T-helper 22 cell (primary cell): ENCODE results near the gene CTAGE9.
"Not testable (repeated sequence)": the region's sequence is repeated elsewhere in the genome, so short reads cannot be mapped to it uniquely, and the experiment has no call there.

ENCODE experiments used
- DNase-seq: peaks from one replicate; pipeline ENCODE4 v3.0.0-alpha.2; 2020; ENCODE audit warnings: low read depth

Gene CTAGE9

DNA sequence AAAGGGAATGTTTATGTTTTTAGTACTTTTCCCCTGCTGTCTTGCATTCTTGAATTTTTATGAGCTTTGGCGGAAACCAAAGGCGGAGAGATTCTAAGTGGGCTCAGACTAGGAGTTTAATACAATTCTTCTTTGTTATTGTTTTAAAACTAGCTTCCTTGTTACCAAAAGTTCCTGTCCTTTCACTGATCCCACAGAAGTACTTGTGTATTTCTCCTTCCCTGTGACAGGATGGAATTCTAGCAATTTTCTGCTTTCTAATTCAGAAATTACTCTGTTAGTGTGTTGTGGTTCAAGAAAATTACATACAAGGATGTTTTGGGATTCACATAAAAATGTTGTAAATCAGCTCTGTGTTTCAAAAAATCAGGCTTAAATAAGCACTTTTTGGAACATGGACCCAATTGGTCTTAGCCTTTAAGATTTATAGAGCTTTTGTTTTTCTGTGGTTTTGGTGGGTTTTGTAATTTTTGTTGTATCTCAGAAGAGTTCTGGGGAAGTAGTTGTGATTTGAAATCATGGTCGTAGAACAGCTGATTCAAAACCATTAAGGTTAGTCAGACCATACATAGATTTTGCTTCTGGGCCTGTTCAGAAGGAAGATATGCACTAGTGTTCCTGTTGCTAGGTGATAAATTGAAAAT, 17.6 kb upstream of the CTAGE9 start:
- no peak for DNase-seq

DNA sequence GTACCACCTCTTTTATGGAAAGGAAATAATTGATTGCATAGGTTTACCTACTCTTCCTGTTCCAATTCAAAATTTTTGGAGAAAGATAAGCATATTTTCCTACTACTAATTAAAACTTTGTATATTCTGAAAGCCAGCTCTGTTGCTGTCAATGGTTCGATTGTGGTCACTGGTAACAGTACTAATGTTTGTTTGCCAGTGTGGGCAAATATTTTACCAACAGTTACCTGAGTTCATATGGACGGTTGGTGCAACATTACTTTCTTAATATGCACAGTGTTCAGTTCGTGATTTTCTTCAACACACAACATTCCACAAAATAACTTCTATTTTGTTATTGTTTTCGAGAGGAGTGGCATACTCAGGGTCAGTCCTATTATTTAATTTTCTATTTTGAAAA, 17.1 kb upstream of the CTAGE9 start:
- DNase-seq: no peak

DNA sequence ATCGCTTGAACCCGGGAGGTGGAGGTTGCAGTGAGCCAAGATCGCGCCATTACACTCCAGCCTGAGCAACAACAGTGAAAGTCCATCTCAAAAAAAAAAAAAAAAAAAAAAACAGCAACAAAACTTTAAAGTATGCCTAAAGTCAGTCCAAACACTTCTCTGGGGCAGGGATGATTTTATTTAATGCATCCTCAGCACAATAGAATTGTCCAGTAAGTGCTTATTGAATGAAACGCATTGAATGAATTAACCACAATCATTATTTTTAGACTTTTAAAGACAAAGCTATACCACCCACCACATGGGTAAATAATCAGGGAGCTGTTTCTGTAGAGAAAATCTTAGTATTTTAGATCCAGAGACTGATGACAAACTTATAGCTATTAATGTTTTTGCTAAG, 16.6 kb upstream of the CTAGE9 start:
- no peak for DNase-seq

DNA sequence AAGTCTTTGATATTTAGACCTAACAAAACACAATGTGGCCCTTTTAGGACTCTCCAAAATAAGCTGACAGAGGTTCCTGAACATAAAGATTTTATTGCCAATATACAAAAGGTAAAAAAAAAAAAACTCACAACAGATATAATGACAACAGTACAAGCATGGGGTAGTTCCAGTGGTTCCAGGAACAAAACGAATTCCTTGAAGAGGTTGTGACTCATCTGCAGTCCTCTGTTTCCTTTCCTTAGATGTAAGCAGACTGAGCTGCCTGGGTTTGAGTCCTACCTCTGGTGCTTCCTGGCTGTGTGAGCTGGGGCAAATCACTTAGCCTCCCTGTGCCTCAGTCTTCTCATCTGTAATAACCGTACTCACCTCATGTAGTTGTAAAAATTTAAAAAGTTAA, 13.3 kb upstream of the CTAGE9 start:
- DNase-seq: no peak

DNA sequence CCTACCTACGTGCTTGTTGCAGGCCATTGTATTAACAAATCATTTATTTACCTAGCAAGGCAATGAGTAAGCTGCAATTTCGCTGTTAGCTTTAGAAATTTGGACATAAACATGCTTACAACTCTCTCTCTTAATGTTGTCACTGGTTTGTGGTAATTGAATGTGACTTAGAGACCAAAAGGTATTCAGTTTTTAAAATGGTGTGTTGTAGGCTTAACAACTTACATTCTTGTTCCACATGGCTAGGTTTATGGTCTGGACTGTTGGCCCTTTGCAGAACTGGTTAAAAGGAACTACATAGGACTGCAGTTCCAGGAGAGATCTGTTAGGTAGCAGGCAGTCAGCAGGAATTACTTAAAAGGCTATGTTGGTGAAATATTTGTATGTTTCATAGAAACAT, 10.3 kb upstream of the CTAGE9 start:
- DNase-seq: no peak

DNA sequence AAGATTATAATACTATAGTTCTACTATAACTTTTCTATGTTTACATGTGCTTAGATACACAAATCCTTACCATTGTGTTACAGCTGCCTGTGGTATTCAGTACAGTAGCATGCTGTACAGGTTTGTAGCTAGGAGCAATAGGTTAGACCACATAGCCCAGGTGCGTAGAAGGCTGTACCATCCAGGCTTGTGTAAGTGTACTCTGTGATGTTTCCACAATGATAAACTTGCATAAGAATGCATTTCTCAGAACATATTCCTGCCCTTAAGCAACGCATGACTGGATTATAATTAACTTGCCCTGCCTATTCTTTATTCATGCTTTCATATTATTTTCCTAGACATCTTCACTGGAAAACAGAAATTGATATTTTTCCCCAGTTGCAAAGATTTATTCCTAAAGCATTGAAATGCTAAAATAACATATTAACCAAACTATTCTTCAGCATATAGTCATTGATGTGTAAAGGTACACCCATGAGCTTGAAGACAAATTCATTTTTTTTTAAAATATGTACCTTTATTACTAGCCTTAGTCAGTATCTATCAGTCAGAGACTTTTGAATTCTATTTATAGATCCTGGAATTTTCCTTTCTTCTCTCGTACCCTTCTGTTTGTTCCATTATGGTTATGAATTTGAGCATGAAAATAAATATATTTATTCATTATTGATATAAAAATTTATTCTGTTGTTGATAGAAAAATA, 7.2 kb upstream of the CTAGE9 start:
- no peak for DNase-seq

DNA sequence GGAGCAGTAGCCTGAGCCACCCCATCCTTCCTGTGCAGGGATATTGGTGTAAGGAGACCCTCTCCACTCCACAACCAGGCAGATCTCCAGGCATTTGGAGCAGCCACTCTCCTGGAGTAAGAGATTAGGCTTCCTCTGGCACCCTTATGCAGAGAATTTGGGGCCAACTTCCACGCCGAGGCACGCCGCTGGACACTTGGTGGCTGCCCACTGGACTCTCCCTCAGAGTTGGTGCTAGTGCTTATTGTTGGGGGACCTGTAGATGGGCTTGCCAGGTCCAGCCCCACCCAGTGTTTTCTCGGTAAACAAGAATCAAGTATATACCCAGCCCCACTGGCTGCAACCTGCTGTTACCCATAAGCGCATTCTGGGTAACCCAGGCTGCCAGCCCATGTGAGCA, 4.8 kb upstream of the CTAGE9 start:
- not testable (repeated sequence) for DNase-seq

DNA sequence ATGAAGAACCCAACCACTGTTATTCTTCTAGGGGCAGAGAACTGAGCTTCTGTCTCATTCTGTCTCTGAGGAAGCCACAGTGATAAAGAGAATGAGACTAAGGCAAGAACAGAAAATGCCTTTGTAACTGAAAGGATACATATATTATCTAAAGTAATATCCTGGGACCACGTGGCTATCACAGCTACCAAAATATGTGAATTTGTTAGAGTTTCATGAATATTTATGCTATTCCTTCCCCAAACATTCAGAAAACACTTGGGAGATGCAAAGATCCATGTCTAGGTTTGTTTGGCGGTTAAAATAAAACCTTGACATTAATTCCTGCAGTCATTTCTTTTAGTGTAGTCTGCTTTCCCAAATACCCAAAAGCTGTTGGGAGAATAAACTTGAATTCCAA, 6.9 kb downstream of the CTAGE9 start:
- not testable (repeated sequence) for DNase-seq

DNA sequence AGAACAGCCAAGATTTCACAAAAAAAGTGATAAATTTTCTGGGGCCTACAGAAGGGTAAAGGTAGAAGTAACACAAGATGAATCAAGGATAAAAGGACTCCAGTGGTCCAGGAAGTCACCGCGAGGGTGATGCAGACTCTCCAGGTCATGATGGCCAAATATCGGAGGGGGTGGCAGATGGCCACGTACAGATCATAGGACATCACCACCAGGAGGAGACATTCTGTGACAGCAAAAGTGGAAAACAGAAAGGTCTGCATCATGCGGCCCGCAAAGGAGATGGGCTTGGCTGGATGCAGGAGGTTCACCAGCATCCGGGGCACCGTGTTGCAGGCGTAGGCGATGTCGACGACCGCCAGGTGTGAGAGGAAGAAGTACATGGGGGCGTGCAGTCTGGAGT, 10.0 kb downstream of the CTAGE9 start:
- DNase-seq: not testable (repeated sequence)

DNA sequence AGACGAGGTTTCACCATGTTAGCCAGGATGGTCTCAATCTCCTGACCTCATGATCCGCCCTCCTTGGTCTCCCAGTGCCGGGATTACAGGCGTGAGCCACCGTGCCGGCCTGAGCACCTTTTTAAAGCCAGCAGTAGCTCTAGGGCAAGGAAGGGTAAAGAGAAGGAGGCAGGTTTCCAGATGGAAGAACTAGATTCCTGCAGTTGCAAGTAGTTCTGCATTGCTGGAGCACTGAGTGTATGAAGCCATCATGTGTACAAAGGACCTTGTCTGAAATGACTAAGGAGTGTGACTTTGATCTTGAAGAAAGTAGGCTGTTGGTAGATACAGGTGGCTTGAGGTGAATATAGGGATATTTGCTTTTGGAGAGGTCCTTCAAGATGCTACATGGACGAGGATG, 13.9 kb downstream of the CTAGE9 start:
- DNase-seq: no peak

DNA sequence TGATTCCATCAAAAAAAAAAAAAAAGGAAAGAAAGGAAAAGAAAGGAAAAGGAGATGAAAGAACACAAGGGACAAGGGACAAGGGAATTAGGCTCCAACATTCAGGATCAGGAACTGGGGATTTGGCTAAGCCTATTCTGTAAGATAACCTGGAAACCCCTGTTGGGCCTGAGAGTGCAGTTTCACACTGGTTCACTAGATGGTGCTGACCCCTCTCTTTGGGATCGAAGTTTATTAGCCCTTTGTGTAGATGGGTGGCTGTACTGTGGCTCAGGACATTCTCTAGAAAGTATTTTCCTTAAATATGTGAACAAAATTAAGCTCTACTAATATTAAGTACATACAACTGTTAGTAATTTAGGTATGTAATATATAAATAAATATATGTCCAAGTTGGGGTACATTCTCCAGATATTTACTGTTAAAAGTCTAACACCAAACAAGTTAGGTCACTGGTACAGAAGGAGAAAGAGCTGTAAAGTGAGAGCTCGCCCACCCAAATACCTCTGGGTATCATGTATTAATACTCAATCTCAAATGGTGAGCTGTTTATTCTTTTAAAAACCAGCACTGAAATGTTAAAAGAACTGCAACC, 15.9 kb downstream of the CTAGE9 start:
- DNase-seq: no peak

DNA sequence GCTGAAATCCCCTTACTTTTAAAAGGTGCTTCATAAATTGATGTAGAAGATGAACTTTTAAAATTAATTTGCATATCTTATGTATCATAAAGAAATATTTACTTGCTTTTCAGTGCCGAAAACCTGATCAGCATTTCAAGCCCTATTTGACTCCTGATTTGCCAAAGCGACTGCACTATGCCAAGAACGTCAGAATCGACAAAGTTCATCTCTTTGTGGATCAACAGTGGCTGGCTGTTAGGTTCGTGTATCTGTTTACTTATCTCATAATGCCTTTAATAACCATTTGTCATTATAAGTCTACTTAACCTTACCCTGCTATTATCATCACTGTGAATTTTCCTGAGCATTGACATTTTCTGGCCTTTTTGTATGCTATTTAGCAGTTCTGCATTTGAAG, 17.4 kb downstream of the CTAGE9 start:
- DNase-seq: no peak

DNA sequence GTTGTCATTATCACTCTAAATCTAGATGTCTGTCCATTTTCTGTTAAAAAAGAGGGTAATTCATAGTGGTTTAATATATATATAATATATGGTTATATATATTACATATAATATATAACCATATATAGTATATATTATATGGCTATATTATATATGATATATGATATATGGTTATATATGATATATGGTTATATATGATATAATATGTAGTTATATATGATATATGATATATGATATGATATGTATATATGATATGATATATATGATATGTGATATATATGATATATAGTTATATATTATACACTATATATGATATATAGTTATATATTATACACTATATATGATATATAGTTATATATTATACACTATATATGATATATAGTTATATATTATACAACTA, 18.2 kb downstream of the CTAGE9 start:
- DNase-seq: no peak

DNA sequence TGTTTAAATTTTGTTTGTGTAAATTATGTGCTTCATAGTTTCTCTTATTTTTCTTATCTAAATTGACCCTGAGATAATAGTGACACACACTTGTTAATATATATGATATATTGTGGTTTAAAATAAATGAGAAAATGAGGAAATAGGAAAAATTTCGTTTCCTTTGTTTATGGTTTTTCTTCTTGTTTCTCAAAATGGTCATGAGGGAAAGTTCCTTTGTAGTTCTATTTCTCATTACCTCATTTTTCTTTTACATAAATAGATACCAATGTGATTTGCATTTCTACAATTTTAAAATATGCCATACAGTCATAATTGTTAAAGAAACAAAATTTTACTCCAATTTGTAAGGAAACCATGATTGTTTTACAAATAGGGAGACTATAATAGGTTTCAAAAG, 18.8 kb downstream of the CTAGE9 start:
- DNase-seq: no peak

DNA sequence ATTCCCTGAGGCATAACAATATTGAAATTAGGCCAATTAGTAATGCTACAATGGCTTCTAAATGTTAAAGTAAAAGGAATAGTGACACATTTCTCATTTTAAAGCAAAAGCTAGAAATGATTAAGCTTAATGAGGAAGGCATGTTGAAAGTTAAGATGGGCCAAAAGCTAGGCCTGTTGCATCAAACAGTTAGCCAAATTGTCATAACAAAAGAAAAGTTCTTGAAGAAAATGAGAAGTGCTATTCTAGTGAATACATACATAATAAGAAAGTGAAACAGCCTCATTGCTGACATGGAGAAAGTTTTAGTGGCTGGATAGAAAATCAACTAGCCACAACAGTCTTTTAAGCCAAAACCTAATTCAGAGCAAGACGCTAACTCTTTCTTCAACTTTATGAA, 22.5 kb downstream of the CTAGE9 start:
- no peak for DNase-seq

DNA sequence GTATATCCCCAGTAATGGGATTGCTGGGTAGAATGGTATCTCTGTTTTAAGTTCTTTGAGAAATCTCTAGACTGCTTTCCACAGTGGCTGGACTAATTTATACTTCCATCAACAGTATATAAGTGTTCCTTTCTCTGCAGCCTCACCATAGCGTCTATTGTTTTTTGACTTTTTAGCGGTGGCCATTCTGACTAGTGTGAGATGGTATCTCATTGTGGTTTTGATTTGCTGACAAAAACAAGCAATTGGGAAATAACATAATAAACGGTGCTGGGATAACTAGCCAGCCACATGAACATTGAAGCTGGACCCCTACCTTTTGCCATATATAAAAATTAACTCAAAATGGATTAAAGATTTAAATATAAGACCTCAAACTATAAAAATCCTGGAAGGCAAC, 23.8 kb downstream of the CTAGE9 start:
- DNase-seq: no peak

DNA sequence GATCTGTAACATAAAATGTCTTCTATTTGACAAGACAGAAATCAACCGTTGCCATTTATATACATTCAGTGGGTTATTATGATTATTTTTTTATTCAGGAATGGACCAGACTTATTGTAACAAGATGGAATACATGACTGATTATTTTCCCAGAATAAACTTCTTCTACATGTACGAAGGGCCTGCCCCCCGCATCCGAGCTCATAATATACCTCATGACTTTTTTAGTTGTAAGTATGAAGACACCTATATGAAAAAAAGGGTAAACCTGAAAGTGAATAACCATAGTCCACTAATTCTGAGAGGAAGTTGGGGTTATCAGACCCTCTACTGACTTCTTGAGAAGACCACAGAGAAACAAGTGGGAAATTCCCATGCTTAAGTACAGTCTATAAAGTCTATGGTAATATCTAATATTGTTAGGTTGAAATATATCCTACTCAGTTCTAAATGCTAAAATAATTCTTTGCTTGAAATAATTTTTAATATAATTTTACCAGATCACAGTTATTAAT, 25.5 kb downstream of the CTAGE9 start:
- no peak for DNase-seq

DNA sequence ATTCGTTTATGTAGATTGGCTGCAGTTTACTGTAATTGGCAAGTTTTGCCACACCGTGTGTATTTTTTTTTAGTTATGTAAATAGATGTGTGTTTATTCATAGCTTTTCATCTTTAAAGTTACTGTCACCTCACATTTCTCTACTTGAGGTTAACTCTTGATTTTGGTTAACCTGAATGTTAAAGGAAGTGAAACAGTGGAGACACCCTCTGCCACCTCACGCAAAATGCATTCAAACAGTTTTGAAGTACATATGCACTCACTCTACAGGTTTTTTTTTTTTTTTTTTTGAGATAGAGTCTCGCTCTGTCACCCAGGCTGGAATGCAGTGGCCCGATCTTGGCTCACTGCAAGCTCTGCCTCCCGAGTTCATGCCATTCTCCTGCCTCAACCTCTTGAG, 27.3 kb downstream of the CTAGE9 start:
- DNase-seq: no peak

DNA sequence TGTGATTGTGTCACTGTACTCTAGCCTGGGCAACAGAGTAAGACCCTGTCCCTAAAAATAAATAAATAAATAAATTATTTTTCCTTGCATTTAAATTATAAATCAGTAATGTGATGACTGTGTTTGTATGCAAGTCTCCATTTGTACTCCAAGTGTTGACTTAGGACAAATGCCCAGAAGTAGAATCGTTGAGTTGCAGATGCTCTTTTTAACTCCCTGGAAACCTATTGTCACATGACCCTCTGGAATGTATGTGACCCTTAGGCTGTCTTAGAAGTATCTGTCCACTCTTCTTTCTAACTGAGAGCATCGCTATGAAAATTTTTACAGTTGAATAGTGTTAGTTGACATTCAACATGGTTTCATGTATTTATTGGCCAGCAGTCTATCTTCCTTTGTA, 28.4 kb downstream of the CTAGE9 start:
- no peak for DNase-seq

DNA sequence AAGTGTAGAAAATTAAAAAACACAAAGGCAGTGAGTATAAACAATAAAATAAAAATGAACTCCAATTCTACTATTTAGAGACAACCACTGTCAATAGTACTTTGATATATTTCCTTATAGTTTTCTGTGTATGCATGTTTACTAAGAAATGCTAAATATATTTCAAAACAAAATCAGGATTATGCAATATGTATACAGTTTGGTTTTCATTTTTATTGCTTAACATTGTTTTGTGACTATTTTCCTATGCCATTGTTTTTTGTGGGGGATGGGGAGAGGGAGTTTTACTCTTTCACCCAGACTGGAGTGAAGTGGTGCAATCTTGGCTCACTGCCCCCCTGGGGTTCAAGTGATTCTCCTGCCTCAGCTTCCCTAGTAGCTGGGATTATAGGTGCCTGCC, 29.2 kb downstream of the CTAGE9 start:
- DNase-seq: no peak

DNA sequence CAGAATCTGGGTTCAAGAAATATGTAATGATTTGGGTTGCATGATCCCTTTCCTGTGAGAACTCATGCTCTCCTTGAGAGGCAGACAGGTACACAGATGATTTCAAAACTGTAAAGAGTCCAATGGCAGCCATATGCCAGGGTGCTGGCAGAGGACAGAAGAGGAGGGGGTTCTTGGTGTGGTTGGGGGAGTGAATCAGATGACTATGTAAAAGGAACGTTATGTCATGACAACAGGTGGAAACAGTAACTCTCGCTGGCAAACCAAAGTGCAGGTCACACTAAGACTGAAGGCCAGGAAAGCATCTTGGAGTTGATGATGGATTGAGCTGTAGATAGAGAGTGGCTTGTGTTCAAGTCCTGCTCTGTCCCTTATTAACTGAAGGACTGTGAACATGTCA, 29.9 kb downstream of the CTAGE9 start:
- no peak for DNase-seq

DNA sequence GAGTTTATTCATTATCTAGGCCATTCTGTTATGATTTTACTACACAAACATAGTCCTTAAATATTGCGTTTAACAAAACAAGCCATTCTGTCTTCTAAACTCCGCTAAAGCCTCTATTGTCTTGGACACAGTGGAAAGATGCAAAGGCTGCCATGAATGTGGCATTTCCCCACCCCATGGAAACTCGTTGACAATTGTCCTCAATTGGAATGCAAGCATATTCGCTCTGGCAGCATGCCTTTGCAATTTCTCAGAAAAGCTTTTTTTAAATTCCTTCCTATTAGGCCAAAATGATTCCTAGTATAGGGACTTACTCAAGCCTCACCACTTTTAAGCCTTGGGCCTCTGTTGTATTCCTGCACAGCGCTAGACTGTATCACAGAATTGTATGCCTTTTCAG, 32.4 kb downstream of the CTAGE9 start:
- no peak for DNase-seq

DNA sequence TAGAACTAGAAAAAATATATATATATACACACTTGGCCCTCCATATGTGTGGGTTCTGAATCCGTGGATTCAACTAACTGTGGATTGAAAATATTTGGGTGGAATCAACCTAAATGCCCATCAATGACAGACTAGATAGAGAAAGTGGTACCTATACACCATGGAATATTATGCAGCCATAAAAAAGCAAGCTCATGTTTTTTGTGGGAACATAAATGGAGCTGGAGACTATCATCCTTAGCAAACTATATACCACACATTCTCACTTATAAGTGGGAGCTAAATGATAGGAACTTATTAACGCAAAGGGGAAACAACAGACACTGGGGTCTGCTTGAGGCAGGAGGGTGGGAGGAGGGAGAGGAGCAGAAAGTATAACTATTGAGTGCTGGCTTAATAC, 37.6 kb downstream of the CTAGE9 start:
- DNase-seq: no peak

DNA sequence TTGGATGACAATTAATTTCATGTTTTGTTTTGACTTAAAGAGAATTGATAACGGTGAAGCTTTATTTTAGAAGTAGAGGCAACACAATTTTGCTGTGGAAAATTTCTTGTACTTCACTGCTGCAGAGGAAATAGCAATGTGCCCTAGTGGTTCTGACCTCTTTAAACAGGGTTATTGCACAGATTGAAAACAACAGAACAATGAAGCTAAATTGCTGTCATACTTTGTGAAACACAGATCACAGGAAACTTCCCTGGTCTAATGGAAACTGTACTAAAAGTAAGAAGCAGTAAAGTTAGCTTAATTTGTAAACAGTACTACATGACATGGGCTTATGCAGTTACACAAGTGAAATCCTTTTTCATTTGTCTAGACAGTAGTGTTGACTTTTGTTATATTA, 40.9 kb downstream of the CTAGE9 start:
- DNase-seq: no peak
